Measurements from ENCODE around the gene TRIM15.

The TRIM15 gene

DNA sequence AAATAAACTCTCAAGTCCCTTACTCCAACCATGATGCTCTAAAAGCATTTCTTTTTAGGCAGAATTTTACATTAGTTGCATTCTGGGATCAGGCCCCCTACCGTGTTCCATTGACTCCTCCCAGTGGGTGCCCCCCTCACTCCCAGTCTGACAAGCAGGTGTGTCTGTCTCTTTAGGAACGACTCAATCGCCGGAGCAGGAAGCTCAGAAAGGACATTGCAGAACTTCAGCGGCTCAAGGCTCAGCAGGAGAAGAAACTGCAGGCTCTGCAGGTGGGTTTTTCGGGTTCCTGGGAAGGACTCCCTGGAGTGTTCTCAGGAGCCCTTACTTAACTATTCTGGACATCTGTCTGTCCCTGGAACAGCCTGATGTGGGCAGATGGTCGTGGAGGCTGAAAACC lies 17.5 kb upstream of the TRIM15 start:
- H3K9me3 ChIP-seq (ENCODE audit: control extremely low read depth in 1 of 5, control insufficient read depth in 4 of 5, insufficient read depth in 2 of 5, low read depth in 1 of 5, low read length in 4 of 5): no peaks in the 10 kb centered on the region
- DNase-seq: no peak
- no peak overlapping the region for H3K4me3 ChIP-seq (ENCODE audit: control insufficient read depth in 1 of 7, extremely low read depth in 1 of 7, insufficient read depth in 4 of 7, low read depth in 2 of 7, low read length in 6 of 7)
- ChIA-PET CTCF (interaction anchor here (1.3 to 4.2 kb wide), 2 partner anchors 13 to 42 kb away, joined by 4 to 30 read pairs; no protein-coding TSS in a partner anchor), POLR2A (no interaction called here)
- H3K36me3 ChIP-seq (ENCODE audit: control insufficient read depth in 4 of 4, insufficient read depth in 4 of 4, low read length in 3 of 4): no peaks in the 10 kb centered on the region
- WGBS (ENCODE audit: insufficient coverage): 92% methylated on average over 7 of the region's 7 CpGs
- no peak overlapping the region for H3K27ac ChIP-seq (ENCODE audit: insufficient read depth in 1 of 2, low read depth in 1 of 2, low read length in 2 of 2, poor library complexity in 1 of 2, severe bottlenecking in 2 of 2)
- peaks cover 0 to 19% (median 8%) of the 10 kb centered on the region in 4 experiments for H3K4me1 ChIP-seq (ENCODE audit: control extremely low read depth in 1 of 4, control insufficient read depth in 4 of 4, insufficient read depth in 4 of 4, low read length in 3 of 4)
- peaks cover 0 to 8% (median 1%) of the 10 kb centered on the region in 5 experiments for H3K27me3 ChIP-seq (replicated peaks in 2 of 5; ENCODE audit: control insufficient read depth in 4 of 5, insufficient read depth in 5 of 5, low read length in 4 of 5)

DNA sequence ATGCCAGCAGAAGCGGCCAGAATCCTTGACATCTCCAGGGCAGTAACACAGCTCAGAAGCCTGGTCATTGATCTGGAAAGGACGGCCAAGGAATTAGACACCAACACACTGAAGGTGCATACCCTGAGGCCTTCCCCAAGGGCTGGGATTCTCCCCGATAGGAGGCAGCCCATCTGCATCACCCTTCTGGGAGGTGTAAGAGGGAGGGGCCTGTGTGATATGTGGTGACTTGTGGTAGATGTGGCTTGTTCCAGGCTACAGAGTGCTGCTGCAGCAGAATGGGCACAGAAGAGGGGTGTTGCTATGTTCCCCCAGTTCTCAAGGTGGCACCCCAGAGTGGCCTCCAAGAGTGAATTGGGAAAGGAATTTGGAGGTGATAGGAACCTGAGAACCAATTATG lies 16.2 kb upstream of the TRIM15 start:
- no peak for DNase-seq
- ChIA-PET POLR2A (no interaction called here), CTCF (interaction anchor here (1.3 to 4.2 kb wide), 4 partner anchors 14 to 43 kb away, joined by 4 to 30 read pairs (median 4); no protein-coding TSS in a partner anchor)
- Histone ChIP-seq H3K4me3 (ENCODE audit: control insufficient read depth in 1 of 7, extremely low read depth in 1 of 7, insufficient read depth in 4 of 7, low read depth in 2 of 7, low read length in 6 of 7) (no peak overlapping the region), H3K36me3 (ENCODE audit: control insufficient read depth in 4 of 4, insufficient read depth in 4 of 4, low read length in 3 of 4) (no peaks in the 10 kb centered on the region), H3K27me3 (replicated peaks in 2 of 5; ENCODE audit: control insufficient read depth in 4 of 5, insufficient read depth in 5 of 5, low read length in 4 of 5) (peaks cover 0 to 2% (median 1%) of the 10 kb centered on the region in 5 experiments), H3K27ac (ENCODE audit: insufficient read depth in 1 of 2, low read depth in 1 of 2, low read length in 2 of 2, poor library complexity in 1 of 2, severe bottlenecking in 2 of 2) (no peak overlapping the region), H3K9me3 (ENCODE audit: control extremely low read depth in 1 of 5, control insufficient read depth in 4 of 5, insufficient read depth in 2 of 5, low read depth in 1 of 5, low read length in 4 of 5) (no peaks in the 10 kb centered on the region), H3K4me1 (ENCODE audit: control extremely low read depth in 1 of 4, control insufficient read depth in 4 of 4, insufficient read depth in 4 of 4, low read length in 3 of 4) (peaks cover 0 to 32% (median 19%) of the 10 kb centered on the region in 4 experiments)
- 100% methylated on average over 2 of the region's 3 CpGs for WGBS (ENCODE audit: insufficient coverage)

DNA sequence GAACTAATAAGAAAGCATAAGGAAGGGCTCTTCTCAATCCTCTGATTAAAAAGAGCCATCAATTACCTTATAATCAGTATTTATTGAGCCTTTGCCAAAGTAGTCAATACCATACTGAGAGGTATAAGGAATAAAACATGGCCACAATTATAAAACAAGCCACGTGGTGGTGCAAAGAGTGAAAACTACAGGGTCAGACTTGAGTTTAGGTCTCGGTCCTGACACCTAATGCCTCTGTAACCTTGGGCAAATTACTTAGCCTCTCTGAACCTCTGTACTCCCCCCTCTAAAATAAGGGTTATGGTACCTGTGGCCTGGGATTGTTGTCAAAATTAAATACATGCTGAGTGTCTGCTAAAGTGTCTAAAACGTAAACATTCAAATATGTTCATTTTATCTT lies 14.1 kb upstream of the TRIM15 start:
- H3K4me1 ChIP-seq (ENCODE audit: control extremely low read depth in 1 of 4, control insufficient read depth in 4 of 4, insufficient read depth in 4 of 4, low read length in 3 of 4): peaks cover 0 to 50% (median 34%) of the 10 kb centered on the region in 4 experiments
- no peak overlapping the region for H3K27ac ChIP-seq (ENCODE audit: insufficient read depth in 1 of 2, low read depth in 1 of 2, low read length in 2 of 2, poor library complexity in 1 of 2, severe bottlenecking in 2 of 2)
- ChIA-PET CTCF (interaction anchor here (0.9 to 4.2 kb wide), 3 partner anchors 9 to 25 kb away, joined by 3 to 30 read pairs (median 3); no protein-coding TSS in a partner anchor), POLR2A (no interaction called here)
- no CpG with 5 or more reads among the region's 3 CpGs for WGBS (ENCODE audit: insufficient coverage)
- DNase-seq: no peak
- H3K9me3 ChIP-seq (ENCODE audit: control extremely low read depth in 1 of 5, control insufficient read depth in 4 of 5, insufficient read depth in 2 of 5, low read depth in 1 of 5, low read length in 4 of 5): no peaks in the 10 kb centered on the region
- no peaks in the 10 kb centered on the region for H3K36me3 ChIP-seq (ENCODE audit: control insufficient read depth in 4 of 4, insufficient read depth in 4 of 4, low read length in 3 of 4)
- peaks cover 0 to 2% (median 0%) of the 10 kb centered on the region in 5 experiments for H3K27me3 ChIP-seq (replicated peaks in 2 of 5; ENCODE audit: control insufficient read depth in 4 of 5, insufficient read depth in 5 of 5, low read length in 4 of 5)
- H3K4me3 ChIP-seq (ENCODE audit: control insufficient read depth in 1 of 7, extremely low read depth in 1 of 7, insufficient read depth in 4 of 7, low read depth in 2 of 7, low read length in 6 of 7): no peak overlapping the region

DNA sequence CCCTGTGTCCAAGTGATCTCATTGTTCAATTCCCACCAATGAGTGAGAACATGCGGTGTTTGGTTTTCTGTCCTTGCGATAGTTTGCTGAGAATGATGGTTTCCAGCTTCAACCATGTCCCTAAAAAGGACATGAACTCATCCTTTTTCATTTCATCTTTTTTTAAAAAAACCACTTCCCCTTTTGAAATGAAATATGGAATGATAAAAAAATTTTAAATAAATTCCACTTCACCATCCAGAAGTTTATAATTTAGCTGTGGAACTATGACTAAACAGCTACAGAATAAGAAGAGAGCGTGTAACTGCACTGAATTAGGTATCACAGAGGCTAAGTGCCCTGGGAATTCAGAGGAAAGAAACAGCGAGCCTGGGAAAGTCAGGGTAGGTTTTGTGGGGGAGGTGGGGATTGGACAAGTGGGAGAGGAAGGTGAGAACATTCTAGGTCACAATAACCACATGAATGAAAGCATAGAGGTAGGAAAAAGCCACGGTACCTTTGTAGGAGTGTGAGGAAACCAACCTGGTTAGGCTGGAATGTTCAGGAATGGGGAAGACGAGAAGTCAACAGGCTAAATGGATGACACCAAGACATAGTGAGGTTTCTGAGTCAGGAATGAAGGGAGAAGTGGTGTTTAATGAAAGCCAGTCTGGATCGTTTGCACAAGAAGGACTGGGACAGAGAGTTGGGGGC lies 13.3 kb upstream of the TRIM15 start:
- Histone ChIP-seq H3K27me3 (replicated peaks in 2 of 5; ENCODE audit: control insufficient read depth in 4 of 5, insufficient read depth in 5 of 5, low read length in 4 of 5) (peaks cover 0 to 2% (median 0%) of the 10 kb centered on the region in 5 experiments), H3K4me3 (ENCODE audit: control insufficient read depth in 1 of 7, extremely low read depth in 1 of 7, insufficient read depth in 4 of 7, low read depth in 2 of 7, low read length in 6 of 7) (no peak overlapping the region), H3K9me3 (ENCODE audit: control extremely low read depth in 1 of 5, control insufficient read depth in 4 of 5, insufficient read depth in 2 of 5, low read depth in 1 of 5, low read length in 4 of 5) (no peaks in the 10 kb centered on the region), H3K27ac (ENCODE audit: insufficient read depth in 1 of 2, low read depth in 1 of 2, low read length in 2 of 2, poor library complexity in 1 of 2, severe bottlenecking in 2 of 2) (no peak overlapping the region), H3K36me3 (ENCODE audit: control insufficient read depth in 4 of 4, insufficient read depth in 4 of 4, low read length in 3 of 4) (no peaks in the 10 kb centered on the region), H3K4me1 (ENCODE audit: control extremely low read depth in 1 of 4, control insufficient read depth in 4 of 4, insufficient read depth in 4 of 4, low read length in 3 of 4) (peaks cover 0 to 50% (median 34%) of the 10 kb centered on the region in 4 experiments)
- WGBS (ENCODE audit: insufficient coverage): 91% methylated on average over 5 of the region's 7 CpGs
- ChIA-PET CTCF (interaction anchor here (1.2 to 2.6 kb wide), 2 partner anchors 19 to 46 kb away, joined by 3 to 12 read pairs; no protein-coding TSS in a partner anchor), POLR2A (no interaction called here)
- no peak for DNase-seq

DNA sequence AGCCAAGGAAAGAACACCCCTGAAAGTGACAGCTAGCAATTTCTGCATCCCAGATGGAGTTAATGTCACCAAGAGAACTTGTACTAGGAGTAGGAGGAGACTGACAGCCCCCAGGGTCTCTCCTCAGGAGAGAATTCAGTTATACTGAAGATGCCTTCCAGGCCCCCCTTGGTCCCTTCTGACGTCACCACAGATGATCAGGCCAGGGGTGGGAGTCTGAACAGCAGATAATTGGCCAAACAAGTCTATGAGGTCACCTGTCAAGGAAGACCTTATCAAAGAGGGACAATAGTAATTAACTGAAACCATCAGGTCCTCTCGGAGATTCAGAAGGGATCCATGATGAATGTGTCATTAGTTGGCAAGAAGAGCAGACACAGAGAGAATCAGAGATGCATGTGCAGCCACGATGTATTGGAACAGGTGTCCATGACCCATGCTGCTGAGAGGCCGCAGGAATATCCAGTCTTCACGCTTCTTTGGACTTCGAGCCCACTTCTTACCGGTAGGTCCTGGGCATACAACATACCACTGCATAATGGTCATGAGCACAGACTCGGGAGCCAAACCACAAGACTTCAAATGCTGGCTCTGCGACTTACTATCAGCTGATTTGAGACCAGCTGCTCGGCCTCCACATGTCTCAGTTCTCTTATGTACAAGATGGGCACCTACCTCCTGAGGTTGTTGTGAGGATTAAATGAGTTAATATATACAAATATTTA lies 12.5 kb upstream of the TRIM15 start:
- no peak for DNase-seq
- POLR2A ChIA-PET: interaction anchor here (0.6 kb wide), 1 partner anchor 19 kb away, joined by 3 read pairs; no protein-coding TSS in a partner anchor

DNA sequence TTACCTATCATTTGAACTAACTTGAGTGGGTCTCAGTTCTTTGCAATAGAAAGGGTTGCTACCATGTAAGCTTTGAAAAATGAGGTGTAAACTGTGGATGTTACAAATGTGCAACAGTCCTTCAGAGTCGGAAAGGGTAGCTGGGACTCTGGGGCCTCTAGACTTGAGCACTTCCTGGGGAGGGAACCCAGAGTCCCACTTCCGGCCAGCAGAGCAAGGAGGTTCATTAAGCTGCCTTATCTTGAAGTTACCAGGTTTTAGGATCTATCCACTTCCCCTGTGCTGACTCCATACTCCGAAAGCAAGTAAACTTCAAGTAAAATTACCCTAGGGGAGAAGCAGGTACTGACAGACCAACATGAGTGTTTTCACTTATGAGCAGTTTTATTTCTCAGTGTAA lies 11.8 kb upstream of the TRIM15 start:
- POLR2A ChIA-PET: interaction anchor here (0.6 kb wide), 1 partner anchor 18 kb away, joined by 3 read pairs; no protein-coding TSS in a partner anchor
- Histone ChIP-seq H3K4me1 (ENCODE audit: control extremely low read depth in 1 of 4, control insufficient read depth in 4 of 4, insufficient read depth in 4 of 4, low read length in 3 of 4) (peaks cover 0 to 55% (median 37%) of the 10 kb centered on the region in 4 experiments), H3K36me3 (ENCODE audit: control insufficient read depth in 4 of 4, insufficient read depth in 4 of 4, low read length in 3 of 4) (no peaks in the 10 kb centered on the region), H3K4me3 (ENCODE audit: control insufficient read depth in 1 of 7, extremely low read depth in 1 of 7, insufficient read depth in 4 of 7, low read depth in 2 of 7, low read length in 6 of 7) (peak overlapping the region in 2 of 7 experiments; percentile 0 to 36), H3K9me3 (ENCODE audit: control extremely low read depth in 1 of 5, control insufficient read depth in 4 of 5, insufficient read depth in 2 of 5, low read depth in 1 of 5, low read length in 4 of 5) (no peaks in the 10 kb centered on the region), H3K27me3 (replicated peaks in 2 of 5; ENCODE audit: control insufficient read depth in 4 of 5, insufficient read depth in 5 of 5, low read length in 4 of 5) (no peaks in the 10 kb centered on the region), H3K27ac (ENCODE audit: insufficient read depth in 1 of 2, low read depth in 1 of 2, low read length in 2 of 2, poor library complexity in 1 of 2, severe bottlenecking in 2 of 2) (no peak overlapping the region)
- CTCF ChIA-PET: interaction anchor here (0.7 to 2.6 kb wide), 7 partner anchors 10 to 47 kb away, joined by 3 to 12 read pairs (median 3); partner anchors contain the start of gene TRIM10
- peak; percentile 52 to 86 (median 79) for DNase-seq
- WGBS (ENCODE audit: insufficient coverage): 6% methylated on average over 2 of the region's 3 CpGs

More for the DNA sequence above, 12.5 kb upstream of the TRIM15 start:
- peak overlapping the region in 2 of 7 experiments; percentile 11 to 36 for H3K4me3 ChIP-seq (ENCODE audit: control insufficient read depth in 1 of 7, extremely low read depth in 1 of 7, insufficient read depth in 4 of 7, low read depth in 2 of 7, low read length in 6 of 7)
- H3K4me1 ChIP-seq (ENCODE audit: control extremely low read depth in 1 of 4, control insufficient read depth in 4 of 4, insufficient read depth in 4 of 4, low read length in 3 of 4): peaks cover 0 to 50% (median 34%) of the 10 kb centered on the region in 4 experiments
- CTCF ChIA-PET: interaction anchor here (0.9 to 2.6 kb wide), 6 partner anchors 11 to 47 kb away, joined by 3 to 12 read pairs (median 3); partner anchors contain the start of gene TRIM10
- no peaks in the 10 kb centered on the region for H3K36me3 ChIP-seq (ENCODE audit: control insufficient read depth in 4 of 4, insufficient read depth in 4 of 4, low read length in 3 of 4)
- peaks cover 0 to 1% (median 0%) of the 10 kb centered on the region in 5 experiments for H3K27me3 ChIP-seq (replicated peaks in 2 of 5; ENCODE audit: control insufficient read depth in 4 of 5, insufficient read depth in 5 of 5, low read length in 4 of 5)
- H3K27ac ChIP-seq (ENCODE audit: insufficient read depth in 1 of 2, low read depth in 1 of 2, low read length in 2 of 2, poor library complexity in 1 of 2, severe bottlenecking in 2 of 2): no peak overlapping the region
- 93% methylated on average over 7 of the region's 10 CpGs for whole genome bisulfite sequencing (ENCODE audit: insufficient coverage)
- H3K9me3 ChIP-seq (ENCODE audit: control extremely low read depth in 1 of 5, control insufficient read depth in 4 of 5, insufficient read depth in 2 of 5, low read depth in 1 of 5, low read length in 4 of 5): no peaks in the 10 kb centered on the region
